Memory B cell (primary cell): Measurements from ENCODE around the gene KCNMA1.
"Not testable (repeated sequence)": the region's sequence is repeated elsewhere in the genome, so short reads cannot be mapped to it uniquely, and the experiment has no call there.

Experiments used
- ATAC-seq: fragments of 150-1000 bp; cut with Tn5 transposase; 2 replicates; pipeline ENCODE4 v1.10.0; 2021; ENCODE audit warnings: low read depth, mild to moderate bottlenecking, moderate library complexity
- DNase-seq, 2 donors: peaks; one replicate each; pipeline ENCODE4 v3.0.0; 2022; ENCODE audit warnings: low spot score in 2 of 2
- H3K27ac Mint-ChIP-seq: one replicate; pipeline ENCODE4 v1.8.0; 2022; ENCODE audit warnings: mild to moderate bottlenecking, moderate library complexity, mixed read lengths
- H3K27me3 Mint-ChIP-seq: one replicate; pipeline ENCODE4 v1.8.0; 2022; ENCODE audit warnings: mixed read lengths
- H3K36me3 Mint-ChIP-seq: one replicate; pipeline ENCODE4 v1.8.0; 2022; ENCODE audit warnings: mild to moderate bottlenecking, mixed read lengths
- H3K4me1 Mint-ChIP-seq: one replicate; pipeline ENCODE4 v1.8.0; 2022; ENCODE audit warnings: mixed read lengths
- H3K4me3 Mint-ChIP-seq: one replicate; pipeline ENCODE4 v1.8.0; 2022; ENCODE audit warnings: mild to moderate bottlenecking, moderate library complexity, mixed read lengths
- H3K9me3 Mint-ChIP-seq: one replicate; pipeline ENCODE4 v1.8.0; 2022; ENCODE audit warnings: mixed read lengths

The KCNMA1 gene

DNA sequence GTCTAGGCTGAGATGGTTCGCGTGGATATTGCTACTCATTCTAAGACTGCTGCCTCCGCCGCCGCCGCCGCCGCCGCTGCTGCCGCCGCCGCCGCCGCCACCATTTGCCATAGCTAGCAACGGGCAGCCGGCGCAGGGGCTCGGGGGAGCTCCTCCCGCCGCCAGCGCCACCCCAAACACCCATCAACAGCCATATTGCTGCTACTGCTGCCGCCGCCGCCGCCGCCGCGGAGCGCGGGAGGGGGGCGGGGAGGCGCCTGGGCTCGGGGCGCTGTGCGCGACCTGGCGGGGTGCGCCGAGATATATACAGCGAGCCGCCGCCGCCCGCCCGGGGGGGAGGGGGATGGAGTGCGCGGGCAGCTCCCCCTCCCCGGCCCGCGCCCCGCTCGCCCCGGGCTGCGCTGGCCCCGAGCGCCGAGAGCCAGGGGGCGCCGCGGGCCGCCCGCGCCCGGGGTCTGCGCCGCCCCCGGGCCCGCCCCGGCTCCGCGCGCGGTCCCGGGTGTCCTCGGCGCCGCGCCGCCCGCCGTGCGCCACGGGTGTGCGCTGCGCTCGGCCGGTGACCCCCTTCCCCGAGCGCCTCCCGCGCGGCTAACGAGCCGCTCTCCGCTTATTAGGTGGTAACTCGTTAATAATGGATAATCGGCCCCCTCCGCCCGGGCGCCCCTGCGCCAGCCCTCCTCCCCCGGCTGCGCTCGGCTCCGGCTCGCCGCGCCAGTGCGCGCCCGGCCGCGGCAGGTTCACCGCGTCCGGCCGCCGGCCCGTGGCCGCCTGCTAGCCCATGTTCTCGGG is at the start of gene KCNMA1:
Gene KCNMA1 (minus strand): TSS at position 277 of the 789 bp plus-strand sequence.
- Mint-ChIP-seq H3K36me3 (no peaks in the 10 kb centered on the region), H3K9me3 (no peaks in the 10 kb centered on the region), H3K4me1 (peaks cover 12% of the 10 kb centered on the region), H3K27ac (no peak within 1 kb of the TSS), H3K27me3 (peaks cover 23% of the 10 kb centered on the region), H3K4me3 (peak within 1 kb of the TSS; percentile 94)
- ATAC-seq (peak; percentile 73), DNase-seq (peak; percentile 16 to 23)

DNA sequence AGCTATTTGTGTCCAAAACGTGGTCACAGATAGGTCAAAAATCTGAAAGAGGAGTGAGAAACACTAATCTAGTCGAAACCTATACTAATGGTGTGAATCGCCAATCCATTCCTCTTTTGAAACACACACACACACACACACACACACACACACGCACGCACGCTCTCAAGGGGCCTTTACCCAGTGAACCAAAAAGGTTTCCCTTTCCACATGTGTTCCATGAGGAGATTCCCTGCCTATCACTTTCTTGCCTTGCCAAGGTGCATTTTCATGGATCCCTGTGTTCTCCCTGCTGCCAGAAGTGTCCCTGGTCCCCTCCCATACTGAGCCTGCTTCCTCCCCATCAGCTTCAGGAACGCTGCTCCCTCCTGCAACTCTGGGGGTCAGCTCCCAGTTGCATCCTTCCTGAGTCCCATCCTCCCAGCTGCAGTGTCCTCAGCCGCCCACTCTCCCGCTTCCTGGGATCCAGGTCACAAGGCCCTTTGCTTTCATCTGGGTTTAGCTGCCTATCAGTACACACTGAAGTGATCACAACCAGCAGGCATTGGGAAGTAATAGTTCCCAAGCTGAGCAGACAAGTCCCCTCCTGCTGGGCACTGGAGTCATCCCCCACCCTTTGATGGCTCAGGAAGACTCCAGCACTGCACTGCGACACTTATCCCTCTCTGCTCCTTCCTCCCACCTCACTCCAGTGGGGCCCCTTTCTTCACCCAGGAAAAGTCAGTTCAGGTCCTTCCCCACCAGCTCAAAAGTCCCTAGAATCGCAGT is 49.2 kb upstream of the KCNMA1 start:
- DNase-seq, result no peak
- H3K4me1 Mint-ChIP-seq, result peaks cover 4% of the 10 kb centered on the region
- ATAC-seq, result no peak
- no peak overlapping the region for H3K27ac Mint-ChIP-seq
- no peaks in the 10 kb centered on the region for H3K9me3 Mint-ChIP-seq
- no peaks in the 10 kb centered on the region for H3K36me3 Mint-ChIP-seq
- H3K27me3 Mint-ChIP-seq, result peaks cover 9% of the 10 kb centered on the region
- no peak overlapping the region for H3K4me3 Mint-ChIP-seq

DNA sequence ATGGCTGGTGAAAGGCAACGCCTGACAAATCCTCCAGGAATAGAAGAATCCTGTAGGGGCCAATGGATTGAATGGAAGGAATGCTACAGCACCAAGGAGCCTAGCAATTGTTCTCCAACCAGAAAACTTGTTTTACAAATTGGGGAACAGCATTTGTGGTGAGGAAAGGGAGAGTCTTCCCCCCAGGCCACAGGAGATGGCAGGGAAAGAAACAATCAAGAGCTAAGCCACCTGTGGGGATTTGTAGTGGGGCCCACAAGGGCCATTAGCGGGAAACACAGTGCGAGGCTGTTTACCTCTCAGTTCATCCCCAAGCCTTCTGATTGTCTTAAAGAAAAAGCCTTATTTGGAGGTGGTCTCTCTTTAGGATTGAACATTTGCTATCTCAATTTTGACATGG is 48.5 kb upstream of the KCNMA1 start:
- DNase-seq, result no peak
- ATAC-seq, result no peak
- H3K27ac Mint-ChIP-seq, result no peak overlapping the region
- no peaks in the 10 kb centered on the region for H3K9me3 Mint-ChIP-seq
- no peaks in the 10 kb centered on the region for H3K36me3 Mint-ChIP-seq
- peaks cover 7% of the 10 kb centered on the region for H3K27me3 Mint-ChIP-seq
- peaks cover 5% of the 10 kb centered on the region for H3K4me1 Mint-ChIP-seq
- H3K4me3 Mint-ChIP-seq, result no peak overlapping the region

DNA sequence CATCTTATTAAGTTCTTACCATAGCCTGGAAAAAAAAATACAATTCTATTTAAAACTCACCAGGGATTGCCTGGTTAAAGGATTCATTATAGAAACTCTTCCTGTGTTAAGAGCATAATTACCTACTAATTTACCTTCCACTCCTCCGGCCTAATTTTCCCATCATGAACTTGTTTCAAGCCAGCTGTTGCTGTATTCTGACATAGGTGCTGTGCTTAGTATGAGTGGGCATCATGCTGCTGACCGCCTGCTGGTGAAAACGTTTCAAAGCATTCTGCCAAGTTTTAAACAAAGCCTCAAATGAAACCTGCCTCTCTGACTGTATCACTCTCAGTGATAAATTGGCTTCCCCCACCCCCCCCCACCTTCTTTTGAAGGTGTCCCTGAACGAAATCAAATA is 47.8 kb upstream of the KCNMA1 start:
- H3K9me3 Mint-ChIP-seq, result no peaks in the 10 kb centered on the region
- peaks cover 7% of the 10 kb centered on the region for H3K27me3 Mint-ChIP-seq
- H3K4me3 Mint-ChIP-seq, result no peak overlapping the region
- ATAC-seq (no peak), DNase-seq (no peak)
- H3K27ac Mint-ChIP-seq, result no peak overlapping the region
- H3K36me3 Mint-ChIP-seq, result no peaks in the 10 kb centered on the region
- H3K4me1 Mint-ChIP-seq, result peaks cover 5% of the 10 kb centered on the region

DNA sequence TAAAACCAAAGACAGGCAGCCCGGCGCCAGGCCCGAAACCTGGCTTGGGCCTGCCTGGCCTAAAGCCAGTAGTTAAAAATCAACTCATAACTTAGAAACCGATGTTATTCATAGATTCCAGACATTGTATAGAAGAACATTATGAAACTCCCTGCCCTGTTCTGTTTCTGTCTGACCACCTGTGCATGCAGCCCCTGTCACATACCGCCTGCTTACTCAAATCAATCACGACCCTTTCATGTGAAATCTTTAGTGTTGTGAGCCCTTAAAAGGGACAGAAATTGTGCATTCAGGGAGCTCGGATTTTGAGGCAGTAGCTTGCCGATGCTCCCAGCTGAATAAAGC is 45.5 kb upstream of the KCNMA1 start:
- H3K27me3 Mint-ChIP-seq, H3K4me3 Mint-ChIP-seq, H3K27ac Mint-ChIP-seq, H3K4me1 Mint-ChIP-seq, H3K36me3 Mint-ChIP-seq, DNase-seq, ATAC-seq, H3K9me3 Mint-ChIP-seq: not testable (repeated sequence)

DNA sequence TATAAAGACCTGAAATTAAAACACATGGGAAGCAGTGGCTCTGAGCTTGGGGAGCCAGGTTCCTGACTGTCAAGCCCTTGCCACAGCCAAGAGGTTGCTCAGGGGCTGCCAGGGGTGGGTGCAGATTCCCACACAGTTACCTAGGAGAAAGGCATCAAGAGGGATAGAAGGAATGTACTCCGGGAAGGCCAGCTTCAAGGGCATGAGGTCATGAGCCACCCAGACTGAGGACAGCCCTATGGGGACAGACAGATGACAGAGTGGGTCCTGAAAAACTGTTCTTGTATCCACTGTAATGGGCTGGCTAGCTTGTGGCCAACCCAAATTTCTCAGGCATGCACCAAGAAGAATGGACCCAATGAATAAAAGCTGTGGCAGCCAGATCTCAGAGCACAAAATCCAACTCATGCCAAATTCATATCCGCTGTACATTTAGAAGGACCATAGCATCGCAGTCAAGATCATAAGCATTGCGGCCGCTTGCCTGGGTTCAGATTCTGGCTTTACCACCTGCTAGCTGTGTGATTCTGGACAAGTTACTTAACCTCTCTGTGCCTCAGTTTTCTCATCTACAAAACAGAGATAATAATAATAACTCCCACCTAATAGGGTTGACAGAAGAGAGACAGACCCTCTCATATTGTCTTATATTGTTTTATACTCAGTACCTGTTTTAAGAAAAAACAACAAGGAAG is 44.9 kb upstream of the KCNMA1 start:
- no peak for DNase-seq
- no peak overlapping the region for H3K27ac Mint-ChIP-seq
- peaks cover 3% of the 10 kb centered on the region for H3K27me3 Mint-ChIP-seq
- no peaks in the 10 kb centered on the region for H3K9me3 Mint-ChIP-seq
- H3K36me3 Mint-ChIP-seq, result no peaks in the 10 kb centered on the region
- no peak overlapping the region for H3K4me3 Mint-ChIP-seq
- peaks cover 9% of the 10 kb centered on the region for H3K4me1 Mint-ChIP-seq
- ATAC-seq, result no peak

DNA sequence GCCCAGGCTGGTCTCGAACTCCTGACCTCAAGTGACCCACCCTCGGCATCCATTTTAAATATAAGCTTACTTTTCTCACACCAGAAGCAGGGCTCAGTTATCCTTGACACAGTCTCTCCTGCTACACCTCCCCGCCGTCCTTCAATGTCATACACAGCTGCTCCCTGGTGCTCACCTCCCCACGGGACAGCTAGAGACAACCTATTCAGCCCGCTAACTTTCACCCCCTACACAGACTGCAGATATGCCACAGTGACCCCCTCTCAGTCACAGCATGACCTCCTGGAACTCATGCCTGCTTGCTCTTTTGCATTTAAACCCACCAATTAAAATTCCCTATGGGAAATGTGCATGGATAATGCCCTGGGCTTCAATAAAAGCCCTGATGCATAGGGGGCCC is 44.2 kb upstream of the KCNMA1 start:
- DNase-seq (no peak), ATAC-seq (no peak)
- Mint-ChIP-seq H3K9me3 (no peaks in the 10 kb centered on the region), H3K36me3 (no peaks in the 10 kb centered on the region), H3K4me1 (peaks cover 9% of the 10 kb centered on the region), H3K27me3 (peaks cover 2% of the 10 kb centered on the region), H3K4me3 (no peak overlapping the region), H3K27ac (no peak overlapping the region)

DNA sequence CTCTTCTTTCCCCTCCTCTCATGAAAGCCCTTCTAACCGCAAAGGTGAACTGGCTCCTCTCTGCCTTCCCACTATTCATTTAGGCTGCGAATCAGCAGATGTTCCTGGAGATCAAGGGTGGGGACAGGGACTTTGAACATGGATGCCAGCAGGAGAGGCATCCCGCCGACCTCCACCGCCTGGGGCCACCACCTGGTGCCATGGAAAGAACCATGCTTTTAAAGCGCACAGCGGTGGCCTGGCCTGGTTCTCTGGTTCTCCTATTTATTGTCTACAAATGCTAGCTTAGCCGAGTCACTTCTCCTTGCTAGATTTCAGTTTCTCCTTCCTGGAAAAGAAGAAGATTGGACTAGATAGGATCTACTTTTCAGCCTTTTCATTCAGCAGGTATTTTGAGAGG is 43.2 kb upstream of the KCNMA1 start:
- no peaks in the 10 kb centered on the region for H3K27me3 Mint-ChIP-seq
- no peaks in the 10 kb centered on the region for H3K36me3 Mint-ChIP-seq
- H3K27ac Mint-ChIP-seq, result no peak overlapping the region
- peaks cover 9% of the 10 kb centered on the region for H3K4me1 Mint-ChIP-seq
- H3K9me3 Mint-ChIP-seq, result no peaks in the 10 kb centered on the region
- no peak overlapping the region for H3K4me3 Mint-ChIP-seq
- ATAC-seq (no peak), DNase-seq (no peak)

DNA sequence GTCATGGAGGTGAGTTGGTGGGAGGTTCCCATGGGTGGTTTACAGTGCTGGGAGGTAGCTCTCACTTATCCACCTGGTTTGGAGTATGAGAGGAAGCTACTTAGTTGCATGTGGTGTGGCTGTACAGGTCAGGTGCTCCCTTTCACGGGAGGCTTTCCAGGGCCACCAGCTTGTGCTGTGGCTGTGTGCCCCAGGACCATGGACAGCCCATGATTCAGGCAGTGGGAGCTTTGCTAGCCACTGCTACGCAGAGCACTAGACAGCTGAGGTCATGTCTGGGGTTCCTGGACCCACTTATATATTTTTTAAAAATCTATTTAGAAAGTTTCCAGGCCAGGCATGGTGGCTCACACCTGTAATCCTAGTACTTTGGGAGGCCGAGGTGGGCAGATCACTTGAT is 42.5 kb upstream of the KCNMA1 start:
- Mint-ChIP-seq H3K9me3 (no peaks in the 10 kb centered on the region), H3K36me3 (no peaks in the 10 kb centered on the region), H3K4me3 (no peak overlapping the region), H3K27ac (no peak overlapping the region), H3K4me1 (peaks cover 9% of the 10 kb centered on the region), H3K27me3 (no peaks in the 10 kb centered on the region)
- ATAC-seq (no peak), DNase-seq (no peak)

DNA sequence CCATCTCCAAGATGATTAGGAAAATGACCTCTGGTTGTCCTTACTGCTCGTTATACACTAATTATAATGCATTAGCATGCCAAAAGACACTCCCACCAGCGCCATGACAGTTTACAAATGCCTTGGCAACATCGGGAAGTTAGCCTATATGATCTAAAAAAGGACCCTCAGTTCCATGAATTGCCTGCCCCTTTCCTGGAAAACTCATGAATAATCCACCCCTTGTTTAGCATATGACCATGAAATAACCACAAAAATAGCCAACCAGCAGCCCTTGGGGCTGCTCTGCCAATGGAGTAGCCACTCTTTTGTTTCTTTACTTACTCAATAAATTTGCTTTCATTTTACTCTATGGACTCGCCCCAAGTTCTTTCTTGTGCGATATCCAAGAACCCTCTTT is 41.6 kb upstream of the KCNMA1 start:
- Mint-ChIP-seq H3K27me3 (no peaks in the 10 kb centered on the region), H3K27ac (no peak overlapping the region)

DNA sequence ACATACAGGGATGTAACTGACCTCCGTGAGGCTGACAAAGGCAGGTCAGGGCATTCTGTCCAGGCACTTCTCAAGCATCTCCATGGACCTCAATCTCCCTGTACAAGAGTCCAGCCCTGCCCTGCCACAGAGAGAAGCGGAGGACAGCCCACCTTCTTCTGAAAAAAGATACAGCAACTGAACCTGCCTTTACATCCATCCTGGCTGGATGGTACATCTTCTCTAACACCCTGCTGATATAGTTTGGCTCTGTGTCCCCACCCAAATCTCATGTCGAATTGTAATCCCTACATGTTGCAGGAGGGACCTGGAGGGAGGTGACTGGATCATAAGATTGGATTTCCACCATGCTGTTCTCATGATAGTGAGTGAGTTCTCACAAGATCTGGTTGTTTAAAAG is 40.5 kb upstream of the KCNMA1 start:
- no peak overlapping the region for H3K27ac Mint-ChIP-seq
- no peaks in the 10 kb centered on the region for H3K36me3 Mint-ChIP-seq
- no peak overlapping the region for H3K4me3 Mint-ChIP-seq
- ATAC-seq (no peak), DNase-seq (no peak)
- no peaks in the 10 kb centered on the region for H3K27me3 Mint-ChIP-seq
- H3K9me3 Mint-ChIP-seq, result no peaks in the 10 kb centered on the region
- H3K4me1 Mint-ChIP-seq, result peaks cover 7% of the 10 kb centered on the region

More for the DNA sequence above, 41.6 kb upstream of the KCNMA1 start:
- Mint-ChIP-seq H3K36me3 (no peaks in the 10 kb centered on the region), H3K4me3 (no peak overlapping the region), H3K9me3 (no peaks in the 10 kb centered on the region), H3K4me1 (peaks cover 9% of the 10 kb centered on the region)
- ATAC-seq, result no peak
- DNase-seq, result no peak

DNA sequence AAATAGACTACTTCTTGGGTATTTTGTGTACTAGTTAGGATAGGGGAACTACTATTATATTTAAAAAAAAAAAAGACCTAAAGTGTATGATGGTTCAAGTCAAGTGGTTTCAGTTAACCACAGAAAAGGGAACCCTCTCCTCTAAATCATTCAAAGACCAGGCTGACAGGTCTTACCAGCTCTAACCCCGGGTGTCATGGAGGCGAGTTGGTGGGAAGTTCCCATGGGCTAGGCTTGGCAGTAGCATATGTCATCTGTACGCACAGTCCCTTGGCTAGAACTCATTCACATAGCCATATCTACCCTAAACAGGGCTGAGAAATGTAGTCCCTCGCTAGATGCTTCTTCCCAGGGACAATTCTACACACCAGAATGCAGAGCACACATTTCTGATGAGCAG is 37.7 kb upstream of the KCNMA1 start:
- DNase-seq (no peak), ATAC-seq (no peak)
- Mint-ChIP-seq H3K9me3 (no peaks in the 10 kb centered on the region), H3K4me3 (no peak overlapping the region), H3K4me1 (peaks cover 4% of the 10 kb centered on the region), H3K27ac (no peak overlapping the region), H3K36me3 (no peaks in the 10 kb centered on the region), H3K27me3 (peaks cover 7% of the 10 kb centered on the region)

DNA sequence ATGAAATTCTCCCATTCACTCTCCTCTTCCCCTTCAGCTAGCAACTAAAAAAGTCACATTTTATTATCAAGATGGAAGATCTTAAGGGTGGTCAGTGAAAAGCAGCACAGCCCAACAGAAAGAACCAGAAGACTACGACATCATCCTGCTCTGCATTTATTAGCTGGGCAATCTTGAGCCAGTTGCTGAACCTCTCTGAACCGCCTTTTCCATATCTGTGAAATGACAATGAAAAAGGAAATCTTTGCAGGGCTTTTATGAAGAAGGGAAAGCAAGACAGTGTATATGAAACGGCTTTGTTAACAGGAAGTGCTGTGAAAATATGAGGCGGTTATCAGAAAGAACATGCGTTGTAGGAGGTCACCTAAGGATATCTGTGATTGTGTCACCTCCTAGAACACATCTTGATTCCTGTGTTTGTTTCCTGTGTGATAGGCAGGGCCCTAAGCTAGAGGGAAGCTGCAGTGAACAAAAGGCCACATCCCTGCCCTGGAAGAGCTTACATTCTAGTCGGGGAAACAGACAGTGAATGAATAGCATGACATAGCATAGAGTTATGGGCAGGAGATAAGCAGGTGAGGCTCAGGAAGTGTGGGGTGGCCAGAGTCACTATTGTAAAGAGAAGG is 36.0 kb upstream of the KCNMA1 start:
- Mint-ChIP-seq H3K9me3 (no peaks in the 10 kb centered on the region), H3K27me3 (peaks cover 11% of the 10 kb centered on the region), H3K36me3 (peaks cover 2% of the 10 kb centered on the region), H3K4me1 (peaks cover 4% of the 10 kb centered on the region), H3K27ac (no peak overlapping the region), H3K4me3 (no peak overlapping the region)
- ATAC-seq (no peak), DNase-seq (no peak)

DNA sequence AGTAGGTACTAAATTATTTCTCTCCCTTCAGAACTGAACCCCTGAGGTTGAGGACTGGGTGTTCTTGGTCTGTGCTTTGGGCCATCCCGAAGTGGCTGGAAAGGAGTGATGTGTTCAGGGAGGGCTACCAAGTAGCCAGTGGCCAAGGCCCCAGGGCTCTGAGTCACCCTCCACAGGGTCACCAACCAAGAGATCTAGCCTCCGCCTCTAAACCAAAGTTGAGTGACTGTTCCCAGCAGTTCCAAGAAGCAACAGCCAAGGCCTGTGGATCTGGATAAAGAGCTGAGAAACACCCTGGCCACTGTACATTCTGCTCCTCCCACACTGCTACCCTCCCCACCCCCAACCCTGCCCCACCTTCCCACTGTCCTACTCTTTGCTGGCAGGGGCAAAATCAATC is 35.5 kb upstream of the KCNMA1 start:
- Mint-ChIP-seq H3K4me3 (no peak overlapping the region), H3K27ac (no peak overlapping the region), H3K9me3 (no peaks in the 10 kb centered on the region), H3K27me3 (peaks cover 11% of the 10 kb centered on the region), H3K36me3 (peaks cover 2% of the 10 kb centered on the region), H3K4me1 (no peaks in the 10 kb centered on the region)
- DNase-seq, result no peak
- no peak for ATAC-seq
